ENCODE results near the gene KANSL1L.

The KANSL1L gene

GRCh38 chr2:210132239-210132638 is 39.0 kb downstream of the KANSL1L start:
- DNase-seq (ENCODE audit: low spot score) = no peak
- in situ Hi-C loops (cut with MboI; ENCODE audit: low sequenced_read_pairs, unreplicated experiment) = no loop called here
- TF ChIP-seq, protein P1, sequence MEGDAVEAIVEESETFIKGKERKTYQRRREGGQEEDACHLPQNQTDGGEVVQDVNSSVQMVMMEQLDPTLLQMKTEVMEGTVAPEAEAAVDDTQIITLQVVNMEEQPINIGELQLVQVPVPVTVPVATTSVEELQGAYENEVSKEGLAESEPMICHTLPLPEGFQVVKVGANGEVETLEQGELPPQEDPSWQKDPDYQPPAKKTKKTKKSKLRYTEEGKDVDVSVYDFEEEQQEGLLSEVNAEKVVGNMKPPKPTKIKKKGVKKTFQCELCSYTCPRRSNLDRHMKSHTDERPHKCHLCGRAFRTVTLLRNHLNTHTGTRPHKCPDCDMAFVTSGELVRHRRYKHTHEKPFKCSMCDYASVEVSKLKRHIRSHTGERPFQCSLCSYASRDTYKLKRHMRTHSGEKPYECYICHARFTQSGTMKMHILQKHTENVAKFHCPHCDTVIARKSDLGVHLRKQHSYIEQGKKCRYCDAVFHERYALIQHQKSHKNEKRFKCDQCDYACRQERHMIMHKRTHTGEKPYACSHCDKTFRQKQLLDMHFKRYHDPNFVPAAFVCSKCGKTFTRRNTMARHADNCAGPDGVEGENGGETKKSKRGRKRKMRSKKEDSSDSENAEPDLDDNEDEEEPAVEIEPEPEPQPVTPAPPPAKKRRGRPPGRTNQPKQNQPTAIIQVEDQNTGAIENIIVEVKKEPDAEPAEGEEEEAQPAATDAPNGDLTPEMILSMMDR (IDR thresholded peaks at IDR 0.05; ENCODE audit: borderline replicate concordance, control extremely low read depth, extremely low read depth, insufficient read depth, missing control alignments) = no peak

GRCh38 chr2:210128961-210129360 is 42.2 kb downstream of the KANSL1L start:
- in situ Hi-C loops (cut with MboI; ENCODE audit: low sequenced_read_pairs, unreplicated experiment) = no loop called here
- no peak for DNase-seq (ENCODE audit: low spot score)
- TF ChIP-seq, protein P1 (IDR thresholded peaks at IDR 0.05; ENCODE audit: borderline replicate concordance, control extremely low read depth, extremely low read depth, insufficient read depth, missing control alignments) = no peak

- in situ Hi-C loops (cut with MboI; ENCODE audit: low sequenced_read_pairs, unreplicated experiment) = no loop called here
- TF ChIP-seq, protein P1 (IDR thresholded peaks at IDR 0.05; ENCODE audit: borderline replicate concordance, control extremely low read depth, extremely low read depth, insufficient read depth, missing control alignments) = no peak
- no peak for DNase-seq (ENCODE audit: low spot score)
Measured at GRCh38 chr2:210113614-210114235, 57.5 kb downstream of the KANSL1L start.

DNA sequence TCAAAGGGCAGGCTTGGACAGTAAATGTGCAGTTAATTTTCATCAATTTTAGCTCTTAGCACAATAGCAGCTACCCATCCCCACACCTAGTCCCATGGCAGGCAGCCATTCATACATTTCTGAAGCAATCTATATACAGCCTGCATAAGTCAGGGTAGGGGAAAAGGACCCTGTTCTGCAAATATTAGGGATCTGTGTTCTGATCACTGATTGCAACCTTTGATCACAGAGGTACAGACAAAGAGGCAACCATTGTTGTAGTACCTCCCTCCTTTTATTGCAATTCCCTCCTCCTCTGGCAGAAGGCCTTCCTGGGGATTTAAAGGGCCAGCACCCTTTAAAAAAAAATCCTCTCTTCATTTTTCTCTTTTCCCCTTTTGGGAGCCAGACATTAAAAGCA is 58.3 kb downstream of the KANSL1L start:
- TF ChIP-seq, protein P1 (IDR thresholded peaks at IDR 0.05; ENCODE audit: borderline replicate concordance, control extremely low read depth, extremely low read depth, insufficient read depth, missing control alignments) = no peak
- no peak for DNase-seq (ENCODE audit: low spot score)
- in situ Hi-C loops (cut with MboI; ENCODE audit: low sequenced_read_pairs, unreplicated experiment) = no loop called here

DNA sequence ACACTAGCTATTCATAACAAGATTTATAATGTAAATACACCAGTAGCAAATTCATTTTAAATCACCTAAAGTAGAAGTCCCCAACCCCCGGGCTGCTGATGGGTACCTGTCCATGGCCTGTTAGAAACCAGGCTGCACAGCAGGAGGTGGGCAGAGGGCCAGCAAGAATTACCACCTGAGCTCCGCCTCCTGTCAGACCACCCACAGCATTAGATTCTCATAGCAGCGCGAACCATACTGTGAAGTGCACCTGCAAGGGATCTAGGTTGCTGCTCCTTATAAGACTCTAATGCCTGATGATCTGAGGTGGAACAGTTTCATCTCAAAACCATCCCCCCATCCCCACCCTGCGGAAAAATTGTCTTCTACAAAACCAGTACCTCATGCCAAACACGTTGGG is 71.3 kb downstream of the KANSL1L start:
- TF ChIP-seq, protein P1 (IDR thresholded peaks at IDR 0.05; ENCODE audit: borderline replicate concordance, control extremely low read depth, extremely low read depth, insufficient read depth, missing control alignments) = no peak
- no peak for DNase-seq (ENCODE audit: low spot score)
- in situ Hi-C loops (cut with MboI; ENCODE audit: low sequenced_read_pairs, unreplicated experiment) = no loop called here

- DNase-seq (ENCODE audit: low spot score) = no peak
- TF ChIP-seq, protein P1 (IDR thresholded peaks at IDR 0.05; ENCODE audit: borderline replicate concordance, control extremely low read depth, extremely low read depth, insufficient read depth, missing control alignments) = no peak
- in situ Hi-C loops (cut with MboI; ENCODE audit: low sequenced_read_pairs, unreplicated experiment) = no loop called here
Measured at GRCh38 chr2:210094787-210095186, 76.4 kb downstream of the KANSL1L start.

All from GM13976 (cell line).